Measurements from ENCODE around the gene KCNAB2. TPM values are rescaled to one million over a fixed set of nuclear protein-coding genes. Genes with fewer than 3 reads are reported as not detected.

Gene KCNAB2
- total RNA-seq, 2 experiments from 2014 or later = 290 to 299 TPM

- DNase-seq = peak; percentile 77
- Mint-ChIP-seq H3K27me3 (peaks cover 6% of the 10 kb centered on the region), H3K27ac (no peak overlapping the region), H3K36me3 (ENCODE audit: low read depth) (no peaks in the 10 kb centered on the region), H3K4me1 (ENCODE audit: low read depth) (peaks cover 3% of the 10 kb centered on the region), H3K4me3 (peak overlapping the region; percentile 34), H3K9me3 (no peaks in the 10 kb centered on the region)
- peak; percentile 97 for ATAC-seq
- TF ChIP-seq CTCF (IDR thresholded peaks at IDR 0.05) = no peak
- CTCF ChIA-PET = no interaction called here
- intact Hi-C loops (cut with micrococcal nuclease) = no loop called here
- POLR2A ChIA-PET = no interaction called here
These were observed 103.0 kb downstream of the KCNAB2 start for GRCh38 chr1:6148497-6149241.

GRCh38 chr1:6149597-6149996, 103.9 kb downstream of the KCNAB2 start:
- ChIA-PET POLR2A (no interaction called here), CTCF (no interaction called here)
- no peak for ATAC-seq
- Mint-ChIP-seq H3K4me1 (ENCODE audit: low read depth) (peaks cover 3% of the 10 kb centered on the region), H3K9me3 (no peaks in the 10 kb centered on the region), H3K36me3 (ENCODE audit: low read depth) (no peaks in the 10 kb centered on the region), H3K4me3 (no peak overlapping the region), H3K27me3 (peaks cover 6% of the 10 kb centered on the region), H3K27ac (no peak overlapping the region)
- DNase-seq = no peak
- TF ChIP-seq CTCF (IDR thresholded peaks at IDR 0.05) = no peak
- intact Hi-C loops (cut with micrococcal nuclease) = no loop called here

- H3K4me1 Mint-ChIP-seq (ENCODE audit: low read depth) = peaks cover 3% of the 10 kb centered on the region
- intact Hi-C loops (cut with micrococcal nuclease) = no loop called here
- ATAC-seq (no peak), DNase-seq (no peak)
- H3K27ac Mint-ChIP-seq = no peak overlapping the region
- peaks cover 6% of the 10 kb centered on the region for H3K27me3 Mint-ChIP-seq
- no peak overlapping the region for H3K4me3 Mint-ChIP-seq
- H3K36me3 Mint-ChIP-seq (ENCODE audit: low read depth) = no peaks in the 10 kb centered on the region
- no peaks in the 10 kb centered on the region for H3K9me3 Mint-ChIP-seq
- ChIA-PET POLR2A (no interaction called here), CTCF (no interaction called here)
- TF ChIP-seq CTCF (IDR thresholded peaks at IDR 0.05) = no peak
These were observed 104.6 kb downstream of the KCNAB2 start for GRCh38 chr1:6150006-6150938.

Other genes with a start within 250 kb of the KCNAB2 start
- 10 to 100 TPM; 16.5 to 16.8 TPM for gene NPHP4, start 53.5 kb upstream of the KCNAB2 start, total RNA-seq
- under 1 TPM; 0.61 to 0.63 TPM for gene CHD5, start 134.4 kb downstream of the KCNAB2 start, total RNA-seq
- gene RPL22, start 153.7 kb downstream of the KCNAB2 start, total RNA-seq = 100 to 1,000 TPM; 372 to 473 TPM
- 1 to 10 TPM; 4.9 to 9.9 TPM for gene RNF207, start 160.2 kb downstream of the KCNAB2 start, total RNA-seq
- gene ICMT, start 190.1 kb downstream of the KCNAB2 start, total RNA-seq = 10 to 100 TPM; 35.3 to 38.1 TPM
- gene HES3, start 198.3 kb downstream of the KCNAB2 start, total RNA-seq = not detected
- under 1 TPM; 0.34 to 0.41 TPM for gene GPR153, start 215.2 kb downstream of the KCNAB2 start, total RNA-seq

Data from activated CD8-positive, alpha-beta T cell treated with anti-CD3 and anti-CD28 coated beads for 36 hours (primary cell).